H1 (cell line): Measurements from ENCODE around the gene MOB4. TPM values are rescaled to one million over a fixed set of nuclear protein-coding genes. Genes with fewer than 3 reads are reported as not detected.

Source experiments
- CTCF ChIA-PET: fragments of 300-600 bp; sonication (Branson Sonifier 250); formaldehyde crosslinking; loops from one replicate; lab custom pipeline; 2021; ENCODE audit not compliant: partially characterized antibody; lab: Charles Lee
- POLR2A ChIA-PET: fragments of 300-600 bp; sonication (Branson Sonifier 250); formaldehyde crosslinking; loops from one replicate; lab custom pipeline; 2021; ENCODE audit warnings: inconsistent platforms; ENCODE audit not compliant: partially characterized antibody; lab: Charles Lee
- DNase-seq, 2 experiments: peaks; one replicate each; pipeline versions ENCODE4 v3.0.0 to v3.0.0-alpha.2; 2010 to 2022; ENCODE audit warnings: low spot score in 2 of 2, low read depth in 1 of 2, mixed read lengths in 1 of 2
- FAIRE-seq: peaks from 2 replicates; lab custom pipeline; 2011; peaks lifted over from hg19 to GRCh38; lab: Jason Lieb, UNC
- H2AFZ ChIP-seq: 2 replicates; pipeline ENCODE4 v1.8.1; 2012; ENCODE audit warnings: low read length, inconsistent platforms
- H2AK5ac ChIP-seq: 2 replicates; pipeline ENCODE4 v1.6.1; 2013; ENCODE audit warnings: low read depth, low read length
- H2BK120ac ChIP-seq: replicated peaks from 2 replicates; pipeline ENCODE3; 2013; ENCODE audit warnings: low read depth, low read length, inconsistent platforms
- H2BK12ac ChIP-seq: 2 replicates; pipeline ENCODE4 v1.6.1; 2013; ENCODE audit warnings: low read depth, low read length
- H2BK15ac ChIP-seq: 2 replicates; pipeline ENCODE4 v1.6.1; 2013; ENCODE audit warnings: low read length
- H2BK20ac ChIP-seq: 2 replicates; pipeline ENCODE4 v1.6.1; 2013; ENCODE audit warnings: low read length
- H2BK5ac ChIP-seq: 2 replicates; pipeline ENCODE4 v1.6.1; 2013; ENCODE audit warnings: low read depth, low read length
- H3K14ac ChIP-seq: 2 replicates; pipeline ENCODE4 v1.6.1; 2013; ENCODE audit warnings: inconsistent platforms; ENCODE audit not compliant: insufficient read length
- H3K18ac ChIP-seq: 2 replicates; pipeline ENCODE4 v1.6.1; 2013; ENCODE audit warnings: low read length; ENCODE audit errors: extremely low read depth
- H3K23ac ChIP-seq: 2 replicates; pipeline ENCODE4 v1.6.1; 2013; ENCODE audit warnings: inconsistent platforms; ENCODE audit not compliant: insufficient read length
- H3K23me2 ChIP-seq: 2 replicates; pipeline ENCODE4 v1.6.1; 2013; ENCODE audit warnings: low read depth, low read length
- H3K27ac ChIP-seq: 2 replicates; pipeline ENCODE4 v1.6.1; 2011; ENCODE audit warnings: low read depth, low read length, inconsistent platforms
- H3K27me3 ChIP-seq, 4 experiments: replicated peaks in 1 of 4; 1 replicate in 1 of 4; 2 replicates in 3 of 4; pipeline versions ENCODE4 v1.6.1 to v1.8.1; 2011 to 2013; ENCODE audit warnings: low read length in 3 of 4, mild to moderate bottlenecking in 3 of 4, inconsistent platforms in 2 of 4, mixed read lengths in 2 of 4, moderate library complexity in 1 of 4; ENCODE audit not compliant: control insufficient read depth in 3 of 4, insufficient read depth in 3 of 4; ENCODE audit errors: extremely low read depth in 1 of 4
- H3K36me3 ChIP-seq, 4 experiments: 2 replicates each; pipeline versions ENCODE4 v1.6.1 to v1.8.1; 2011 to 2013; ENCODE audit warnings: mild to moderate bottlenecking in 4 of 4, low read length in 3 of 4, moderate library complexity in 2 of 4, control low read depth in 1 of 4, inconsistent platforms in 1 of 4; ENCODE audit not compliant: insufficient read depth in 4 of 4, control insufficient read depth in 2 of 4
- H3K4ac ChIP-seq: replicated peaks from 2 replicates; pipeline ENCODE3; 2013; ENCODE audit warnings: low read length, low read depth, mixed read lengths, inconsistent platforms; ENCODE audit not compliant: insufficient read length
- H3K4me1 ChIP-seq, 4 experiments: replicated peaks in 1 of 4; 1 replicate in 1 of 4; 2 replicates in 3 of 4; pipeline versions ENCODE4 v1.6.1 to v1.8.1; 2011 to 2013; ENCODE audit warnings: low read length in 3 of 4, inconsistent platforms in 2 of 4, mixed read lengths in 1 of 4; ENCODE audit not compliant: insufficient read depth in 4 of 4, control insufficient read depth in 3 of 4
- H3K4me2 ChIP-seq, 2 experiments: 2 replicates each; pipeline versions ENCODE4 v1.6.1 to v1.8.1; 2011 to 2013; ENCODE audit warnings: low read depth in 2 of 2, low read length in 2 of 2, control low read depth in 1 of 2, inconsistent platforms in 1 of 2, mild to moderate bottlenecking in 1 of 2; ENCODE audit not compliant: insufficient read depth in 1 of 2
- H3K4me3 ChIP-seq, 4 experiments: fragments of 200-600, 300-600 bp in 1 of 4; sonication (generic), shearing (Covaris generic), sonication (Bioruptor Twin) in 1 of 4; 2 replicates each; pipeline versions ENCODE4 v1.5.1 to v1.8.1; 2011 to 2016; ENCODE audit warnings: low read length in 4 of 4, low read depth in 3 of 4, control low read depth in 2 of 4, inconsistent platforms in 2 of 4, mild to moderate bottlenecking in 2 of 4, mixed read lengths in 1 of 4, moderate library complexity in 1 of 4; ENCODE audit not compliant: insufficient read depth in 2 of 4; ENCODE audit errors: extremely low read depth in 1 of 4
- H3K56ac ChIP-seq: replicated peaks from 2 replicates; pipeline ENCODE3; 2013; ENCODE audit warnings: low read depth, mild to moderate bottlenecking, mixed read lengths, low read length, inconsistent platforms; ENCODE audit not compliant: insufficient read length
- H3K79me1 ChIP-seq: 2 replicates; pipeline ENCODE4 v1.6.1; 2013; ENCODE audit warnings: low read depth, low read length, control low read depth
- H3K79me2 ChIP-seq, 2 experiments: 2 replicates each; pipeline versions ENCODE4 v1.6.1 to v1.8.1; 2012 to 2013; ENCODE audit warnings: low read length in 2 of 2, mild to moderate bottlenecking in 2 of 2, inconsistent platforms in 1 of 2; ENCODE audit not compliant: insufficient read depth in 2 of 2, control insufficient read depth in 1 of 2
- H3K9ac ChIP-seq, 4 experiments: replicated peaks in 1 of 4; 1 replicate in 1 of 4; 2 replicates in 3 of 4; pipeline versions ENCODE4 v1.6.1 to v1.8.1; 2011 to 2013; ENCODE audit warnings: low read depth in 3 of 4, low read length in 3 of 4, control low read depth in 2 of 4, mild to moderate bottlenecking in 2 of 4, moderate library complexity in 2 of 4, inconsistent platforms in 1 of 4; ENCODE audit errors: extremely low read depth in 1 of 4
- H3K9me3 ChIP-seq, 2 experiments: 2 replicates each; pipeline versions ENCODE4 v1.6.1 to v1.8.1; 2012 to 2013; ENCODE audit warnings: mild to moderate bottlenecking in 2 of 2, moderate library complexity in 2 of 2, control low read depth in 1 of 2, inconsistent platforms in 1 of 2, low read depth in 1 of 2, low read length in 1 of 2, mixed read lengths in 1 of 2; ENCODE audit not compliant: insufficient read depth in 2 of 2
- H4K20me1 ChIP-seq, 2 experiments: replicated peaks in 1 of 2; 2 replicates each; pipeline versions ENCODE3 to v1.8.1; 2011 to 2013; ENCODE audit warnings: inconsistent platforms in 2 of 2, low read length in 2 of 2, mild to moderate bottlenecking in 1 of 2; ENCODE audit not compliant: insufficient read depth in 2 of 2, control insufficient read depth in 1 of 2
- H4K5ac ChIP-seq: 2 replicates; pipeline ENCODE4 v1.6.1; 2013; ENCODE audit warnings: low read length, low read depth, mixed read lengths, inconsistent platforms; ENCODE audit not compliant: insufficient read length
- H4K8ac ChIP-seq: 2 replicates; pipeline ENCODE4 v1.8.0; 2013; ENCODE audit warnings: mild to moderate bottlenecking, moderate library complexity, low read length, inconsistent platforms; ENCODE audit not compliant: insufficient read depth; ENCODE audit errors: extremely low read depth
- H4K91ac ChIP-seq: replicated peaks from 2 replicates; pipeline ENCODE3; 2013; ENCODE audit warnings: low read length, mixed read lengths, inconsistent platforms; ENCODE audit not compliant: insufficient read length
- BACH1 ChIP-seq: IDR thresholded peaks from 2 replicates; pipeline ENCODE4 v1.6.1; 2012; ENCODE audit warnings: low read length, improper control_type of control experiment
- CTBP2 ChIP-seq: IDR thresholded peaks from 2 replicates; pipeline ENCODE4 v1.7.0; 2011; ENCODE audit warnings: borderline replicate concordance, mild to moderate bottlenecking, moderate library complexity, mixed read lengths, low read length; ENCODE audit not compliant: insufficient read depth, insufficient read length
- FOSL1 ChIP-seq: IDR thresholded peaks from 2 replicates; pipeline ENCODE4 v1.6.1; 2011; ENCODE audit warnings: mild to moderate bottlenecking, low read depth, low read length, moderate library complexity; ENCODE audit not compliant: insufficient read depth
- KDM1A ChIP-seq: fragments of 200-600, 300-600 bp; sonication (generic); IDR thresholded peaks from 2 replicates; pipeline ENCODE4 v1.7.1; 2016; ENCODE audit warnings: mild to moderate bottlenecking, low read length, borderline replicate concordance
- MAFK ChIP-seq: IDR thresholded peaks from 2 replicates; pipeline ENCODE4 v1.6.1; 2012; ENCODE audit warnings: low read depth, mild to moderate bottlenecking, improper control_type of control experiment, low read length
- SIN3A ChIP-seq, 2 experiments: IDR thresholded peaks in 1 of 2; conservative IDR thresholded peaks in 1 of 2; 2 replicates each; pipeline ENCODE4 v1.6.1; 2011 to 2012; ENCODE audit warnings: low read length in 2 of 2, improper control_type of control experiment in 1 of 2, low read depth in 1 of 2, mild to moderate bottlenecking in 1 of 2
- SIX5 ChIP-seq: IDR thresholded peaks from 2 replicates; pipeline ENCODE4 v1.6.1; 2011; ENCODE audit warnings: mild to moderate bottlenecking, low read depth, low read length
- TBP ChIP-seq: IDR thresholded peaks from 2 replicates; pipeline ENCODE4 v1.6.1; 2011; ENCODE audit warnings: low read depth, low read length, improper control_type of control experiment
- TEAD4 ChIP-seq: IDR thresholded peaks from 2 replicates; pipeline ENCODE4 v1.6.1; 2012; ENCODE audit warnings: low read depth, low read length, inconsistent platforms, mixed read lengths
- WGBS, 2 experiments: shearing (Covaris generic) in 1 of 2; methylation state at CpG; one replicate each; pipeline versions ENCODE4 v1.1.6 to v1.1.7; 2013 to 2015; ENCODE audit warnings: low lambda C conversion rate in 2 of 2, mixed read lengths in 2 of 2, inconsistent platforms in 1 of 2, low coverage in 1 of 2, missing lambda C conversion rate in 1 of 2; ENCODE audit not compliant: insufficient replicate concordance in 2 of 2, insufficient coverage in 1 of 2, insufficient read length in 1 of 2; ENCODE audit errors: extremely low coverage in 1 of 2, missing lambda C conversion rate in 1 of 2; 5-methylcytosine and 5-hydroxymethylcytosine counted together
- polyA plus RNA-seq, 7 experiments: library from polyadenylated mRNA; depleted of rRNA in 3 of 7; stranded (reverse) in 5 of 7; unstranded in 2 of 7; fragments of >200 nt in 5 of 7; fragments of 200-250 nt in 2 of 7; gene quantifications; 1 replicate in 5 of 7; 2 replicates in 1 of 7; 4 replicates in 1 of 7; pipeline versions ENCODE4 v1.2.1 to v1.2.3, GENCODE V29; 2011 to 2013; ENCODE audit warnings: missing spikeins in 2 of 7, mixed read lengths in 2 of 7
- total RNA-seq: library from RNA; stranded (reverse); fragmentation: NEBNext Ultra II Directional; extraction: Animal tissue kit (Norgen Biotek cat#: 25700); gene quantifications from 2 replicates; pipeline ENCODE4 v1.2.1, GENCODE V29; 2021
- TF ChIP-seq, protein P1 (sequence below): IDR thresholded peaks from 2 replicates; pipeline ENCODE4 v1.6.1; 2011; ENCODE audit warnings: low read length, improper control_type of control experiment
- TF ChIP-seq, protein P2 (sequence below): IDR thresholded peaks from 2 replicates; pipeline ENCODE4 v1.6.1; 2011; ENCODE audit warnings: low read depth, mild to moderate bottlenecking, low read length; ENCODE audit not compliant: insufficient read depth
- TF ChIP-seq, protein P3 (sequence below): IDR thresholded peaks from 2 replicates; pipeline ENCODE4 v1.6.1; 2012; ENCODE audit warnings: inconsistent platforms

Gene MOB4
- total and polyA plus RNA-seq, 2 of the 8 experiments (the other 6 are each of a cell fraction or from before 2014, with no cell fraction given): 51.5 to 54.2 TPM

- Histone ChIP-seq H3K18ac (no peak overlapping the region), H3K4me3 (no peak overlapping the region), H3K27ac (no peak overlapping the region), H3K23ac (no peak overlapping the region), H2AK5ac (no peak overlapping the region), H2BK20ac (no peak overlapping the region), H3K4me1 (no peaks in the 10 kb centered on the region), H2BK120ac (no peak overlapping the region), H3K79me2 (no peaks in the 10 kb centered on the region), H3K4ac (no peak overlapping the region), H2AFZ (no peak overlapping the region), H3K4me2 (no peak overlapping the region), H4K8ac (no peak overlapping the region), H4K20me1 (no peaks in the 10 kb centered on the region), H4K5ac (no peak overlapping the region), H3K14ac (no peak overlapping the region), H3K56ac (no peak overlapping the region), H3K27me3 (no peaks in the 10 kb centered on the region), H3K36me3 (peaks cover 0 to 12% (median 0%) of the 10 kb centered on the region in 4 experiments; a peak in 1 of 8 replicates), H3K79me1 (no peaks in the 10 kb centered on the region), H4K91ac (no peak overlapping the region), H3K9me3 (no peaks in the 10 kb centered on the region), H2BK5ac (no peak overlapping the region), H3K9ac (no peak overlapping the region), H2BK12ac (no peak overlapping the region), H3K23me2 (no peaks in the 10 kb centered on the region), H2BK15ac (no peak overlapping the region)
- FAIRE-seq: no peak
- CTCF ChIA-PET: no interaction called here
- POLR2A ChIA-PET: interaction anchor here (1.8 kb wide), 1 partner anchor 11 kb away, joined by 3 read pairs; no protein-coding TSS in a partner anchor
- WGBS, 2 experiments: 97% methylated on average over 7 of the region's 9 CpGs; no CpG with 5 or more reads in 1 of the 2 experiments
- DNase-seq: no peak
- TF ChIP-seq BACH1: no peak
- TF ChIP-seq, protein P1, sequence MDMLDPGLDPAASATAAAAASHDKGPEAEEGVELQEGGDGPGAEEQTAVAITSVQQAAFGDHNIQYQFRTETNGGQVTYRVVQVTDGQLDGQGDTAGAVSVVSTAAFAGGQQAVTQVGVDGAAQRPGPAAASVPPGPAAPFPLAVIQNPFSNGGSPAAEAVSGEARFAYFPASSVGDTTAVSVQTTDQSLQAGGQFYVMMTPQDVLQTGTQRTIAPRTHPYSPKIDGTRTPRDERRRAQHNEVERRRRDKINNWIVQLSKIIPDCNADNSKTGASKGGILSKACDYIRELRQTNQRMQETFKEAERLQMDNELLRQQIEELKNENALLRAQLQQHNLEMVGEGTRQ: no peak
- TF ChIP-seq TBP: no peak
- TF ChIP-seq FOSL1: no peak
- TF ChIP-seq MAFK: no peak
- TF ChIP-seq SIN3A (conservative IDR thresholded peaks at IDR 0.05 in 1 of 2, IDR thresholded peaks at IDR 0.05 in 1 of 2; ENCODE audit: low read depth in 1 of 2, low read length in 2 of 2): no peak
- TF ChIP-seq CTBP2: no peak
- TF ChIP-seq TEAD4: no peak
- TF ChIP-seq KDM1A: no peak
- TF ChIP-seq, protein P2, sequence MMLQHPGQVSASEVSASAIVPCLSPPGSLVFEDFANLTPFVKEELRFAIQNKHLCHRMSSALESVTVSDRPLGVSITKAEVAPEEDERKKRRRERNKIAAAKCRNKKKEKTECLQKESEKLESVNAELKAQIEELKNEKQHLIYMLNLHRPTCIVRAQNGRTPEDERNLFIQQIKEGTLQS: no peak
- TF ChIP-seq, protein P3, sequence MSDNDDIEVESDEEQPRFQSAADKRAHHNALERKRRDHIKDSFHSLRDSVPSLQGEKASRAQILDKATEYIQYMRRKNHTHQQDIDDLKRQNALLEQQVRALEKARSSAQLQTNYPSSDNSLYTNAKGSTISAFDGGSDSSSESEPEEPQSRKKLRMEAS: no peak
- TF ChIP-seq SIX5: no peak
Measured at GRCh38 chr2:197560146-197560665, 44.3 kb downstream of the MOB4 start.
